ENCODE measurements around the gene BRD9. TPM values are rescaled to one million over a fixed set of nuclear protein-coding genes. Genes with fewer than 3 reads are reported as not detected.
"Not testable (repeated sequence)": the region's sequence is repeated elsewhere in the genome, so short reads cannot be mapped to it uniquely, and the experiment has no call there.

BRD9 gene
- total RNA-seq, 4 donors from 2014 or later: 22.3 to 38.5 (median 28.4) TPM

DNA sequence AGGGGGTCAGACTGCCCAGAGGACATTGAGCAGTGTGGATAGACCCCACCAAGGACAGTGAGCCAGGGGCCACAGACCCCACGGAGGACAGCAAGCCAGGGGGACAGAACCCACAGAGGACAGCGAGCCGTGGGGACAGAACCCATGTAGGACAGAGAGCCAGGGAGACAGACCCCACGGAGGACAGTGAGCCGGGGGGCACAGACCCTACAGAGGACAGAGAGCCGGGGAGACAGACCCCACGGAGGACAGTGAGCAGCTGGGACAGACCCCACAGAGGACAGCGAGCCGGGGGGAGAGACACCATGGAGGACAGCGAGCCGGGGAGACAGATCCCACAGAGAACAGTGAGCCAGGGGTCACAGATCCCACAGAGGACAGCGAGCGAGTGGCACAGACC, 38.4 kb downstream of the BRD9 start:
- TF ChIP-seq, protein P1, sequence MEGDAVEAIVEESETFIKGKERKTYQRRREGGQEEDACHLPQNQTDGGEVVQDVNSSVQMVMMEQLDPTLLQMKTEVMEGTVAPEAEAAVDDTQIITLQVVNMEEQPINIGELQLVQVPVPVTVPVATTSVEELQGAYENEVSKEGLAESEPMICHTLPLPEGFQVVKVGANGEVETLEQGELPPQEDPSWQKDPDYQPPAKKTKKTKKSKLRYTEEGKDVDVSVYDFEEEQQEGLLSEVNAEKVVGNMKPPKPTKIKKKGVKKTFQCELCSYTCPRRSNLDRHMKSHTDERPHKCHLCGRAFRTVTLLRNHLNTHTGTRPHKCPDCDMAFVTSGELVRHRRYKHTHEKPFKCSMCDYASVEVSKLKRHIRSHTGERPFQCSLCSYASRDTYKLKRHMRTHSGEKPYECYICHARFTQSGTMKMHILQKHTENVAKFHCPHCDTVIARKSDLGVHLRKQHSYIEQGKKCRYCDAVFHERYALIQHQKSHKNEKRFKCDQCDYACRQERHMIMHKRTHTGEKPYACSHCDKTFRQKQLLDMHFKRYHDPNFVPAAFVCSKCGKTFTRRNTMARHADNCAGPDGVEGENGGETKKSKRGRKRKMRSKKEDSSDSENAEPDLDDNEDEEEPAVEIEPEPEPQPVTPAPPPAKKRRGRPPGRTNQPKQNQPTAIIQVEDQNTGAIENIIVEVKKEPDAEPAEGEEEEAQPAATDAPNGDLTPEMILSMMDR (IDR thresholded peaks at IDR 0.05): no peak
- no peak for TF ChIP-seq POLR2A (IDR thresholded peaks at IDR 0.05)
- Histone ChIP-seq H3K9me3 (no peaks in the 10 kb centered on the region), H3K27ac (no peak overlapping the region), H3K4me1 (peaks cover 0 to 15% (median 9%) of the 10 kb centered on the region in 3 donors), H3K4me3 (no peak overlapping the region), H3K36me3 (no peaks in the 10 kb centered on the region), H3K27me3 (peaks cover 55% of the 10 kb centered on the region)
- WGBS, 2 donors (ENCODE audit: low coverage in 1 of 2): 72 to 93% methylated on average over 3 to 12 of the region's 13 CpGs
- no peak for ATAC-seq

DNA sequence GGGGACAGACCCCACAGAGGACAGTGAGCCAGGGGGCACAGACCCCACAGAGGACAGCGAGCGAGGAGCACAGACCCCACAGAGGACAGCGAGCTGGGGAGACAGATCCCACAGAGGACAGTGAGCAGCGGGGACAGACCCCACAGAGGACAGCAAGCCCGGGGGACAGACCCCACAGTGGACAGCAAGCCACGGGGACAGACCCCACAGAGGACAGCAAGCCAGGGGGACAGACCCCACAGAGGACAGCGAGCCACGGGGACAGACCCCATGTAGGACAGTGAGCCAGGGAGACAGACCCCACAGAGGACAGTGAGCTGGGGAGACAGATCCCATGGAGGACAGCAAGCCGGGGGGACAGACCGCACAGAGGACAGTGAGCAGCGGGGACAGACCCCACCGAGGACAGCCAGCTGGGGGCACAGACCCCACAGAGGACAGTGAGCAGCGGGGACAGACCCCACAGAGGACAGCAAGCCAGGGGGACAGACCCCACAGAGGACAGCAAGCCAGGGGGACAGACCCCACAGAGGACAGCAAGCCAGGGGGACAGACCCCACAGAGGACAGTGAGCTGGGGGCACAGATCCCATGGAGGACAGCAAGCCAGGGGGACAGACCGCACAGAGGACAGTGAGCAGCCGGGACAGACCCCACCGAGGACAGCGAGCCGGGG, 39.0 kb downstream of the BRD9 start:
- H3K36me3 ChIP-seq, ATAC-seq, H3K27ac ChIP-seq, H3K9me3 ChIP-seq, H3K4me3 ChIP-seq: not testable (repeated sequence)
- H3K27me3 ChIP-seq: peaks cover 55% of the 10 kb centered on the region
- H3K4me1 ChIP-seq: peaks cover 0 to 21% (median 10%) of the 10 kb centered on the region in 3 donors
- WGBS, 2 donors (ENCODE audit: low coverage in 1 of 2): 72 to 75% methylated on average over 5 to 7 of the region's 18 CpGs

DNA sequence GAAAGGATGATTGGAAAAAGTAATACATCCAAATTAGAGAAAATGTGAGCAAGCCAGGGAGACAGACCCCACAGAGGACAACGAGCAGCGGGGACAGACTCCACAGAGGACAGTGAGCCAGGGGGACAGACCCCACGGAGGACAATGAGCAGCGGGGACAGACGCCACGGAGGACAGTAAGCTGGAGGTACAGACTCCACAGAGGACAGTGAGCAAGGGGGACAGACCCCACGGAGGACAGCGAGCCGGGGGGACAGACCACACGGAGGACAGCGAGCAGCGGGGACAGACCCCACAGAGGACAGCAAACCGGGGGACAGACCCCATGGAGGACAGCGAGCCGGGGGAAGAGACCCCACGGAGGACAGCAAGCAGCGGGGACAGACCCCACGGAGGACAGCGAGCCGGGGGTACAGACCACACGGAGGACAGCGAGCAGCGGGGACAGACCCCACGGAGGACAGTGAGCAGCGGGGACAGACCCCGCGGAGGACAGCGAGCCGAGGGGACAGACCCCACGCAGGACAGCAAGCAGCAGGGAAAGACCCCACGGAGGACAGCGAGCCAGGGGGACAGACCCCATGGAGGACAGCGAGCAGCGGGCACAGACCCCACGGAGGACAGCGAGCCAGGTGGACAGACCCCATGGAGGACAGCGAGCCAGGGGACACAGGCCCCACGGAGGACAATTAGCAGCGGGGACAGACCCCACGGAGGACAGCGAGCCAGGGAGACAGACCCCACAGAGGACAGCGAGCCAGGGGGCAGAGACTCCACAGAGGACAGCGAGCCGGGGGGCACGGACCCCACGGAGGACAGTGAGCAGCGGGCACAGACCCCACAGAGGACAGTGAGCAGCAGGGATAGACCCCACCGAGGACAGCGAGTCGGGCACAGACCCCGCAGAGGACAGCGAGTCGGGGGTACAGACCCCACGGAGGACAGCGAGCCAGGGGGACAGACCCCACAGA, 39.9 kb downstream of the BRD9 start:
- TF ChIP-seq EP300 (IDR thresholded peaks at IDR 0.05) (no peak), POLR2A (IDR thresholded peaks at IDR 0.05) (no peak), POLR2AphosphoS5 (IDR thresholded peaks at IDR 0.05) (no peak)
- TF ChIP-seq, protein P1 (IDR thresholded peaks at IDR 0.05): no peak
- no peak overlapping the region for H3K4me3 ChIP-seq
- H3K27me3 ChIP-seq: peaks cover 55% of the 10 kb centered on the region
- peaks cover 0 to 22% (median 10%) of the 10 kb centered on the region in 3 donors for H3K4me1 ChIP-seq
- ATAC-seq: no peak
- no peaks in the 10 kb centered on the region for H3K36me3 ChIP-seq
- H3K9me3 ChIP-seq: no peaks in the 10 kb centered on the region
- WGBS, 2 donors (ENCODE audit: low coverage in 1 of 2): 81 to 85% methylated on average over 14 to 51 of the region's 55 CpGs
- no peak overlapping the region for H3K27ac ChIP-seq

DNA sequence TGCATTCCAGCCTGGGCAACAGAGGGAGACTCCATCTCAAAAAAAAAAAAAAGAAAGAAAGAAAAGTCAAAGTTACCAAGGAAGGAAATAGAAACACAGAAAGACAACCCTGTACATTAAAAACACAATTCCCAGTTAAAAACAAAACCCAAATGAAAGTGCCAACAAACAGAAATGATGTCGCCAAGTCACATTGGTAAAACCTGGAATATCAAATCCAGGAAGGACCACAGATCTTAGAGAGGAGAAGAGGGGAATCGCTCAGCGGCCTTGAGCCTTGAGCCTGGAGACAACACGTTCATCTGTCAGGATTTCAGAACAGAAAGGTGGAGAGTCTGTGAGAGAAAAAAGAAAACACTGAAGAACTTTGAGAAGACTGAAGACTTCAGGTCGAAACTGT, 40.6 kb downstream of the BRD9 start:
- Histone ChIP-seq H3K9me3 (no peaks in the 10 kb centered on the region), H3K27me3 (peaks cover 55% of the 10 kb centered on the region), H3K27ac (no peak overlapping the region), H3K4me1 (peaks cover 0 to 22% (median 10%) of the 10 kb centered on the region in 3 donors), H3K4me3 (no peak overlapping the region), H3K36me3 (peaks cover 0 to under 1% of the 10 kb centered on the region in 2 donors)
- TF ChIP-seq EP300 (IDR thresholded peaks at IDR 0.05) (no peak), POLR2A (IDR thresholded peaks at IDR 0.05) (no peak), POLR2AphosphoS5 (IDR thresholded peaks at IDR 0.05) (no peak)
- TF ChIP-seq, protein P1 (IDR thresholded peaks at IDR 0.05): no peak
- WGBS, 2 donors (ENCODE audit: low coverage in 1 of 2): 62 to 70% methylated on average over 4 to 5 of the region's 5 CpGs
- no peak for ATAC-seq

DNA sequence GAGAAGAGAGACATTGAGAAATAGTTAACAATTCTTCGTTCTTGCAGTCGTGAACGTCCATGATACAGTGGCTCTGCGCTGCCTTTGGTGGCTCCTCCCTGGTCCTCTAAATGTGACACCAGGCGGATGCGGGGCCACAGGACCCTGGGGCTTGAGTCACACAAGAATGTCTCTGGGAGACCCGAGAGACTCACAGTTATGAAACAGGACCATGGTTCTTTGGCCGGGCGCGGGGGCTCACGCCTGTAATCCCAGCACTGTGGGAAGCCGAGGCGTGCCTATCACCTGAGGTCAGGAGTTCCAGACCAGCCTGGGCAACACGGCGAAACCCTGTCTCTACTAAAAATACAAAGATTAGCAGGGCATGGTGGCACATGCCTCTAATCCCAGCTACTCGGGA, 41.0 kb downstream of the BRD9 start:
- H3K36me3 ChIP-seq: peaks cover 0 to 5% of the 10 kb centered on the region in 2 donors
- no peak for ATAC-seq
- peaks cover 0 to 22% (median 10%) of the 10 kb centered on the region in 3 donors for H3K4me1 ChIP-seq
- peaks cover 55% of the 10 kb centered on the region for H3K27me3 ChIP-seq
- H3K27ac ChIP-seq: no peak overlapping the region
- H3K9me3 ChIP-seq: no peaks in the 10 kb centered on the region
- no peak for TF ChIP-seq POLR2AphosphoS5 (IDR thresholded peaks at IDR 0.05)
- TF ChIP-seq EP300 (IDR thresholded peaks at IDR 0.05): no peak
- TF ChIP-seq POLR2A (IDR thresholded peaks at IDR 0.05): no peak
- TF ChIP-seq, protein P1 (IDR thresholded peaks at IDR 0.05): no peak
- no peak overlapping the region for H3K4me3 ChIP-seq
- WGBS, 2 donors (ENCODE audit: low coverage in 1 of 2): 71% methylated on average over 12 of the region's 16 CpGs; no CpG with 5 or more reads in 1 of the 2 donors

All from gastroesophageal sphincter (tissue), 4 donors.